ENCODE measurements around the gene ZNF230.

The ZNF230 gene

DNA sequence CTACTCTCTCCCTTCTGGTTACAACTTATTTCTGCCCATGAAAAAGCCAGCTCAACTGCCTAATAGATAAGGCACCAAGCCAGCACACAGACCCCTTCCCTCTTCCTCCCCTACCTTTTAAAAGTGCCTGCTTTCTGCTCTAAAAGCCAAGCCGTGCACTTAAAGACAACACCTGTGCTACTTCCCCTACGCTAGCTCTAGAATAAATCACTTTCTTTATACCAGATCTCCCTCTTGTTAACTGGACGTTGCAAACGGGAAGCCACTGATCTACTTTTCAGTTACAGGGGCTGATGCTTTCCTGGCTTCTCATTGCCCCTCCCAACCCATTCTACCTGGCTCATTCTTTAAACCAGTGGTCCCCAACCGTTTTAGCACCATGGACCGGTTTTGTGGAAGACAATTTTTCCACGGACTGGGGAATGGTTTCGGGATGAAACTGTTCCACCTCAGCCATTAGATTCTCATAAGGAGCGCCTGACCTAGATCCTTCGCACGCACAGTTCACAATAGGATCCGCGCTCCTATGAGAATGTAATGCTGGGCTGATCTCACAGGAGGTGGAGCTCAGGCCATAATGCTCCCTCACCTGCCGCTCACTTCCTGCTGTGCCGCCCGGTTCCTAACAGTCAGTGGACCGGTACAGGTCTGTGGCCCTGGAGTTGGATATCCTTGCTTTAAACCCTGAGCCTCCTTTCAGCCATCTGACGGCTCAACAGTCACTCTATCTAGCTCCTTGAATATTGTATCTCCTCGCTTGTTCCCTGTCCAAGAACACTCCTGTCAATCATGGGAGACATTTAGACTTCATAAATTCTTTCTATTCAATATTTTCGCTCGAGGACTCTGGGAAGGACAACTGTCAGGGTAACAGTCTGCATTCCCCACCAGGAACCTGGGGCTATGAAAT is 48.2 kb downstream of the ZNF230 start:
- no peak for DNase-seq

DNA sequence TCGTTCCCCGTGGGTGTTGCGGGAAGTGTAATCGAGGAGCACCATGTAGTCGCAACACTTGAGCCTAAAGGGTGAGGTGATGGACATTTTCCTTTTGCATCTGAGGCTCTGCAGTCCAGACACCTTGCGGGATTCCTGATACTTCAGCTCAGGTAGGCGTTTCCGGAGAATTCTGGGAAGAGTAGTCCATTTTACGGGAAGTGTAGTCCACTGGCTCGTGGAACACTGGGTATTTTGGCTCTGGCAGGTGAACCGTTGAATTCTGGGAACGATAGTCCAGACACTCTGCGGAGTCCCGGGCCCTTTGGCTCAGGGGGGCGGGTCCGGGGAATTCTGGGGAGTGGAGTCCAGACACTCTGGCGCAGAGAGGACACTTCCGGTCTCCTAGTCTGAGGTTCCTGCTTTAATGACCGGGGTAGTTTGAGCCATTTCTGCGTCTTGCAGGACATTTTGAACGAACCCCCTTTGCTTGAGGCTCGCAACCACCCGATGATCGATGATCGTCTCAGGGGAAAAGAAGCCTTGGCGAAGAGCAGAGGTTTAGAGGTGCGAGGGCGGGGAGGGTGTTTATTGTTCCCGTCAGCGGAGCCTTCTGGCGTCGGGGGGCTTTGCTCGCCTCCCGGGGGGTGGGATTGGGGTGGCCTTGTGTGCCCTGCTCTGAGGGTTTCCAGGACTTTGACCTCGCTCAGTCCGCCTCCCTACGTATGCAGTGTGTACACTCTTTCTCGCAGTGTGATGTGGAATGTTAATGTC is 49.1 kb downstream of the ZNF230 start, which contains the start of gene ZNF223:
ZNF223 (plus strand) TSS at position 387 of the 753 bp plus-strand sequence. CDS start 3,141 bp downstream, outside the sequence.
- peak; percentile 97 for DNase-seq

DNA sequence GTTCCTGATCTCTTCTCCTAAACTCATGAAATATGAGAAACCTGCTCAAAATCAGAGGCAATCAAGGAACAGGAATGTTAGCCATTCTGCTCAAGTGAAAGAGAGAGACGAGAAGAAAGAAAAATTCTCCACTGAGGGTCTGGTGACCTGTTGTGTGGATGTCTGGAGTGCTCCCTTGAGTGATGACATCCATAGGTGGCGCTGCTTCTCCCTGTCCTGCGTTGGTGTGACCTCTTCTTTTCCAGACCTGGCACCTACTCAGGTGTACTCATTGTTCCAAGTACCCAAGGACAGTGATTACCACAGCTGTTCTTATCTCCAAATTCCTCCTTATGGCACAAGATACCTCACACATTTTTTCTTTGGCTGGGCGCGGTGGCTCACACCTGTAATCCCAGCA is 53.1 kb downstream of the ZNF230 start:
- DNase-seq: no peak

DNA sequence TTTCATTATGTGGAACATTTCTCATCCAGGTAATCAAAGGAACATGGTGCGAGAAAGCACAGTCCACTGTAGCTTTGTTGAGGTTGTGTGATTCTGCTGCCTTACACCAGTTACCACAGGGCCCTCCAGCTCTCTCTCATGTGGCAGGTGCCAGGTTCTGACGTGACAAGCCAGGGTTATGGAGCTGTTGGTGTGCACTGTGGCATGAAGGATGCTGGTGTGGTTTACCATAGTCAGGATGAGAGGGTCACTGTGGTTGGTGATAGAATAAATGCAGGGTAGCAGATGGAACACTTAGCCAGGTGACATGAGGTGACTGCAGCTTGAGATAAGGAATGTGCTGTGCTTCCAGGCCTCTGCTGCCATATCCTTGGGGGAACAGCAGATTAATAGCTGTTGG is 56.5 kb downstream of the ZNF230 start:
- no peak for DNase-seq

DNA sequence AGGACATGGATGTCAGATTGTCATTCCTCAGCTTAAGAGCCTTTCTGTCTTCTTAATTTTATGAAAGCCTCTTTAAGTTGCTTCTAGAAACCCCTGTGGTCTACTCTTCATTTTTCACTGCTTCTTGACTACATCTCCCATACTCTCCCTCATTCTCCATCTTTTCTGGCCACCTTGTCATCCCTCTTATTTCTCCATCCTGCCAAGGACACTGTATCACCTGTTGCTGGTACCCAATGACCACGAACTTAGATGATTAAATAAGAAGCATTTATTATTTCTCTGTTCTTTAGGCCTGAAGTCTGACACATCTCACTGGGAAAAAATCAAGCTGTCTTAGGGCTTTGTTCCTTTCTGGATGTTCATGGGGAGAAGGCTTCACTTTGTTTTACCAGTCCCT is 58.3 kb downstream of the ZNF230 start:
- no peak for DNase-seq
